GM08714 (cell line): Measurements from ENCODE around the gene SLC23A3.

Source experiments
- H3K4me3 ChIP-seq: fragments of 200-500 bp; sonication (Bioruptor generic); 2 replicates; pipeline ENCODE4 v1.5.1; 2014; ENCODE audit warnings: mild to moderate bottlenecking, low read length, inconsistent platforms
- ZNF274 ChIP-seq: IDR thresholded peaks from 2 replicates; pipeline ENCODE4 v1.6.1; 2012; ENCODE audit warnings: mild to moderate bottlenecking, low read depth, low read length

SLC23A3 gene

GRCh38 chr2:219169930-219170654 lies at the start of gene SLC23A3:
Gene SLC23A3, minus strand, starts transcription at chr2:219170029. Its CDS starts 45 bp downstream, at chr2:219169984.
- no peak within 1 kb of the TSS for H3K4me3 ChIP-seq
- TF ChIP-seq ZNF274: no peak

GRCh38 chr2:219218732-219219701 lies 49.2 kb upstream of the SLC23A3 start, which contains the start of gene ABCB6:
Gene ABCB6, minus strand, starts transcription at chr2:219218958. Its CDS starts 285 bp downstream, at chr2:219218673.
- no peak for TF ChIP-seq ZNF274
- peak within 1 kb of the TSS; percentile 68; the same call in 1 of the 2 replicates for H3K4me3 ChIP-seq

- no peak for TF ChIP-seq ZNF274
- peak overlapping the region; percentile 68; the same call in 1 of the 2 replicates for H3K4me3 ChIP-seq
Observed at GRCh38 chr2:219218217-219218731, 48.4 kb upstream of the SLC23A3 start.

- H3K4me3 ChIP-seq: no peak overlapping the region
- TF ChIP-seq ZNF274: no peak
Observed at GRCh38 chr2:219216535-219216915, 46.7 kb upstream of the SLC23A3 start.

- TF ChIP-seq ZNF274: no peak
- H3K4me3 ChIP-seq: no peak overlapping the region
Observed at GRCh38 chr2:219215871-219216534, 46.2 kb upstream of the SLC23A3 start.

GRCh38 chr2:219214786-219215185 lies 45.0 kb upstream of the SLC23A3 start:
- H3K4me3 ChIP-seq: no peak overlapping the region
- no peak for TF ChIP-seq ZNF274

GRCh38 chr2:219214141-219214540 lies 44.3 kb upstream of the SLC23A3 start:
- H3K4me3 ChIP-seq: no peak overlapping the region
- no peak for TF ChIP-seq ZNF274

- no peak for TF ChIP-seq ZNF274
- no peak overlapping the region for H3K4me3 ChIP-seq
Observed at GRCh38 chr2:219213486-219214071, 43.8 kb upstream of the SLC23A3 start.

- H3K4me3 ChIP-seq: no peak overlapping the region
- TF ChIP-seq ZNF274: no peak
Observed at GRCh38 chr2:219213026-219213415, 43.2 kb upstream of the SLC23A3 start.

- H3K4me3 ChIP-seq: no peak overlapping the region
- TF ChIP-seq ZNF274: no peak
Observed at GRCh38 chr2:219210886-219211362, 41.1 kb upstream of the SLC23A3 start.

- no peak for TF ChIP-seq ZNF274
- H3K4me3 ChIP-seq: no peak overlapping the region
Observed at GRCh38 chr2:219210196-219210885, 40.5 kb upstream of the SLC23A3 start.

GRCh38 chr2:219209236-219210195 lies 39.7 kb upstream of the SLC23A3 start:
- TF ChIP-seq ZNF274: no peak
- H3K4me3 ChIP-seq: no peak overlapping the region
